C1 segment of cervical spinal cord (tissue), 14 donors: ENCODE data around the gene UGGT1.
A peak's percentile ranks its signal among the peaks of the same experiment; 100 is the strongest.

Experiments used
- DNase-seq, 14 donors: peaks; one replicate each; lab custom pipeline; 2025; lab: John Stamatoyannopoulos, UW

The UGGT1 gene

DNA sequence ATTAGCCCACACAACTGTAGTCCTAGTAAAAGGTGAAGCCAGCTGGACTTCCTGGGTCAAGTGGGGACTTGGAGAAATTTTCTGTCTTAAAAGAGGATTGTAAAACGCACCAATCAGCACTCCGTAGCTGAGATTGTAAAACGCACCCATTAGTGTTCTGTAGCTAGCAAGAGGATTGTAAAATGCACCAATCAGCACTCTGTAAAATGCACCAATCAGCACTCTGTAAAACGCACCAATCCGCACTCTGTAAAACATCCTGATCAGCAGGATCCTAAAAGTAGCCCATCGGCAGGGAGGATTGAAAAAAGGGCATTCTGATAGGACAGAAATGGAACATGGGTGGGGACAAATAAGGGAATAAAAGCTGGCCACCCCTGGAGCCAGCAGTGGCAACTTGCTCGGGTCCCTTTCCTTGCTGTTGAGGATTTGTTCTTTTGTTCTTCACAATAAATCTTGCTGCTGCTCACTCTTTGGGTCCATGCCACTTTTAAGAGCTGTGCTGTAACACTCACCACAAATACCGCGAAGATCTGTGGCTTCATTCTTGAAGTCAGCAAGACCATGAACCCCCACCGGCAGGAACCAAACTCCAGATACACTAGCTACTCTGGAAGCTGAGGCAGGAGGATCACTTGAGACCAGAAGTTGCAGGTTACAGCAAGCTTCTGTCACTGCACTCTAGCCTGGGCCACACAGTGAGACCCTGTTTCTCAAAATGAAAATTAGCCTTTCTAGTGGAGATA is 125.1 kb downstream of the UGGT1 start:
- DNase-seq: no peak

DNA sequence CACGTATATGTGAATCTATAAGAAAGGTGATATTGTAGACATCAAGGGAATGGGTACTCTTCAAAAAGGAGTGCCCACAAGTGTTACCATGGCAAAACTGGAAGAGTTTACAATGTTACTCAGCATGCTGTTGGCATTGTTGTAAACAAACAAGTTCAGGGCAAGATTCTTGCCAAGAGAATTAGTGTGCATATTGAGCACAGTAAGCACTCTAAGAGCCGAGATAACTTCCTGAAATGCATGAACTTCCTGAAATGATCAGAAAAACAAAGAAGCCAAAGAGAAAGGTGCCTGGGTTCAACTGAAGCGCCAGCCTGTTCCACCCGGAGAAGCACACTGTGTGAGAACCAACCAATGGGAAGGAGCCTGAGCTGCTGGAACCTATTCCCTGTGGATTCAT is 126.7 kb downstream of the UGGT1 start:
- DNase-seq: no peak

DNA sequence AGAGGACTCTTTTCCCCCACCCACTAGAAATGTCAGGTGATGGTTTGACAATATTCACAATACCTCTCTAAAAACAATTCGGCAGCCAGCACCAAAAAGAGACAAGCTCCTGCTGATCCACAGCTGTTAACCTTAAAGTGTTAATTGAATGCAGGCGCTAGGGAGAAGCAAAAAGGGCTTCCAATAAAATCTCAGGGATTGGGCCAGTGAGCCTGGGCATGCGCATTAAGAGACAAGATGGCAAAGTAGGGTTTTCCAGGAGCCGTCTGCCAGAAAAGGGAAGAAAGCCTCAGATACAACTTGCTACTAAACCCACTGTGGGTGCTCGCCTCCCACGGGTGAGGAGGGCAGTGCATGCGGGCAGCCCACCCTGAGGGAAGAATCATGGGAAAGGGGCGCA is 128.9 kb downstream of the UGGT1 start:
- DNase-seq: peak in 1 of 14 donors; percentile 13

DNA sequence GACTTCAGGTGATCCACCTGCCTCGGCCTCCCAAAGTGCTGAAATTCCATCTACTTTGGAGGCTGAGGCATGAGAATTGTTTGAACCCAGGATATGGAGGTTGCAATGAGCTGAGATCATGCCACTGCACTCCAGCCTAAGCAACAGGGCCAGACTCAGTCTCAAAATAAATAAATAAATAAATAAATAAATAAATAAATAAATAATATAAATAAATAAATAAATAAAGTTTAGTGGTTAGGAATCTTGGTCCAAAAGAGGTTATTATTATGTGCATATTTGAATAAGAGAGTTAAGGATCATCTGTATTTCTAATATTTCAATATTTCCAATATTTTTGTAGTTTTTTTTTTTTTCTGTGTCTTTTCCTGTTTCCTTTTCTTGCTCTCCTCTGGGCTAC is 136.9 kb downstream of the UGGT1 start:
- no peak for DNase-seq

DNA sequence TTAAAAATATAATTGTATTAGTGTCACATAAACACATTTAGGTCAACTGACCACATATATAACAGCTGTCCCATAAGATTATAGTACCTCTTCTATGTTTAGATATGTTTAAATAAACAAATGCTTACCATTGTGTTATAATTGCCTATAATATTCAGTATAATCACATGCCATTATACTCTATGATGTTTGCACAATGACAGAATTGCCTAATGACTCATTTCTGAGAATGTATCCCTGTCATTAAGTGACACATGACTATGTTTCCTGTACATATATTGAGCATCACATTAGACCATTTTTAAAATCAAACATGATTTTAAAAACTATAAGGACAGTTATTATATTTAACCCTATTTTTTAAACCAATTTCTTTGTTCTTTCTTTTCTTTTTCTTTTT is 137.9 kb downstream of the UGGT1 start:
- no peak for DNase-seq

DNA sequence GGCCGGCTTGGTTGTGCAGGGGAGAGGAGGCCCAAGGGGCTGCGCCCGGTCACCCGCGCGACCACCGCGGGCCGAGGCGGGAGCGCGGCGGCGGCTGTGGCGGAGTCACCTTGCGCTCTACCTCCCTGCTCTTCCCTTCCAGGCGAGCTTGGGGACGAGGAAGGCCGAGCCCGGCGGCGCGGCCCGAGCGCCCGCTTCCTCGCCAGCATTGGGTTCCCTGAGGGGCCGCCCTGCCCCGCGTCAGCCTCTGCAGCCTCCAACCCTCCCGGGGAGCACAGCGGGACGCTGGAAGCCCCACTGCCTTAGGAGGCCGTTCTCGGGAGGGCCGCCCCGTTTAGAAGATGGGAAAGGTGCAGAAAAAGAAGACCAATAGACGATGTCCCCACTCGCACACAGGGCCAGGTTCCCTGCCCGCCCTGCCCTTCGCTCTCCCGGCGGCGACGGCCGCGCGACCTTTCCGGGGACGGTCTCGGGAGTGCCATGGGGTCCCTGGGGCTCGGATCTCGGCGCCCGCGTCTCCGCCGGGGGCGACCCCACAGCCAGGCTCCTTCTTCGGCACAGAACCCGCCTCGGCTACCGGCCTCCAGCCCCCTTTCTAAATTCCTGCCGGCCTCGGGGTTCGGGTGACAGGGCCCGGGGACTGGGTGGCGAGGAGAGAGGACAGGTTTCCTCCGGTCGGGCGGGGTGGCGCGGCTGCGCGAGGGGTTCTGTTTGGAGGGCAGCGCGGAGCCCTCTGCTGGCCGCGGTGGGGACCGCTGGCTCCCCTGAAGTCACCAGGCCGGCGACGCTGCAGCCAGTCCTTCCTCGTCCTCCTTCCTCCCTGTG is 142.2 kb downstream of the UGGT1 start:
- peak; percentile 16 to 86 (median 75) for DNase-seq

DNA sequence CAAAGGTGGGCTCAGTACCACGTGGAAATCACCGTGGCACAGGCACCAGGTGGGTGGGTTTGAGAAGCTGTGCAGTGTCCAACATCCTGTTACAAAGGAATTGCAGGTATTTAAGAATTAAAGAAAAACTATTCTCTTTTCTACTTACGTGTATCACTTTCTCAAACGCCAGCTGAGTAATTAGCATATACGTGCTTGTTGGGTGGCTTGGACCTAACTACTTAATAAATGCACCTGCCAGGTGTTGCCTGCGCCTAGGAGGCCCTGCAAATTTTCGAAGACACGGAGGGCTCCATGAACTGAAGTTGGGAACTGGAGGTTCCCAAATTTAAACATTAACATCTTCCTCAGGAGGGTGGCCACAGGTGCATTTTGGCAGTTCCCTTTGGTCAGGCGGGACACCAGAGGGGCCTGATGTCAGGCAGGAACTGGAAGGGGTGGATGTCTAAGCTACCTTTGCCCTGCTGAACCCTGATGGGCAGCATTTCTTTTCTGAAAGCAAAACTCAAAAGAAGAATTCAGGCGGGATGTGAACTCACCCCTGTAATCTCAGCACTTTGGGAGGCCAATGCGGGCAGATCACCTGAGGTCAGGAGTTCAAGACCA is 142.9 kb downstream of the UGGT1 start:
- no peak for DNase-seq

DNA sequence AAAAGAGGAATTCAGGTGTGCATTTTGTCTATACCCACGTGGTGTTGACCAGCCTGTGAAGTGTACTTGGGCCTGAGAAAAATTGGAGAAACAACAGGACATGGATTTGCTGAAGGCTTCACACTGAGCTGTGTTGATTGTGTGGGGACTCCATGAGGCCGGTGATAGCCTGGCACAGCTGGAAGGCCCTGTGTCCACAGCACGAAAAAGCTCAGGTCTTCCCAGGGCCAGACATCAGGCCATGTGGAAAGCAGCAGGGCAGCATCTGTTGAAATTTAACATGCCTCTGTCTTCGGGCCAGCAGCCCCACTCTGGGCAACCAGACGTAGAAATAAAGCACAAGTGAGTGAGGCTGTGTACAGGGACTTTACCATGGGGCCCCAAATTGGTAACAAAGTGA is 143.6 kb downstream of the UGGT1 start:
- DNase-seq: no peak

DNA sequence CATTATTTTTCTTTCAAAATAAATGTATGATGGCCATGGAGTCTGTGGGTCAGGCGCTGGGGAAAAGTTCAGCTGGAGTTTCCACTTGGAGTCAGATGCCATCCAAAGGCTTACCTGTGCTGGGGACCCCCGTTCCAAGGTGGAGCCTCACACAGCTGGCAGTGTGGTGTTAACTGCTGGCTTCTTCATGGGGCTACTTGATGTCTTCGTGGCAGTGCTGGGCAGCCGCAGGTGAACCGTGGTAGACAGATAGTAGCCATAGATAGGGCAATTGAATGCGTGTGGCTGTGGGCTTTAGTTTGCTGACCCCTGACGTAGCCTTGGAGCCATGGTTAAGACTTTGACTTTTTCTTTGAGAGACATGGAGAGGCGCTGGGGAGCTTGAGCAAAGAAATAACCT is 144.6 kb downstream of the UGGT1 start:
- DNase-seq: no peak

DNA sequence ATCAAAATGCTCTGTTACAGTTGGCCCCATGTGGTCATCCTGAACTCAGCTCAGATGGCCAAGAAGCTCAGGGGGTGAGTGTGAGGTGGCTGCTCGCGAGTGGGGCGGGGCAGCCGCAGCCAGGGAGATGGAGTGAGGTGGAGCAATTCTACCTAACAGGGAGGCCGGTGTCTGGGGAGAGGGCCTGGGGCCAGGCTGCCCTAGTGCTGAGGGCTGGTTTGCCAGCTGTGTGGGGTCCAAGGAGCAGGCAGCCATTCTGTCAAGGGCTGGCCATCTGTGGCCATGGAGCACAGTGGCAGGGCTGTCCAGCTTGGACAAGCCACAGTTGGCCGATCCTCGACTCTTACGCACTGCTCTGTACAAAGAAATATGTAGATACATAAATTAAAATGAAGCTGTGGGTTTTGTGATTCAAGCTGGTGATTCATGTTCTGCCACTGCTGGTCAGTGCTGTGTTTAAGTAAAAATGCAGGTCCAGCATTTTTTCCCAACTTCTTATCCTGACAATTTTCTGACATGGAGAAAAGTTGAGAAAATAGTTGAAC is 145.6 kb downstream of the UGGT1 start:
- peak in 1 of 14 donors; percentile 21 for DNase-seq

DNA sequence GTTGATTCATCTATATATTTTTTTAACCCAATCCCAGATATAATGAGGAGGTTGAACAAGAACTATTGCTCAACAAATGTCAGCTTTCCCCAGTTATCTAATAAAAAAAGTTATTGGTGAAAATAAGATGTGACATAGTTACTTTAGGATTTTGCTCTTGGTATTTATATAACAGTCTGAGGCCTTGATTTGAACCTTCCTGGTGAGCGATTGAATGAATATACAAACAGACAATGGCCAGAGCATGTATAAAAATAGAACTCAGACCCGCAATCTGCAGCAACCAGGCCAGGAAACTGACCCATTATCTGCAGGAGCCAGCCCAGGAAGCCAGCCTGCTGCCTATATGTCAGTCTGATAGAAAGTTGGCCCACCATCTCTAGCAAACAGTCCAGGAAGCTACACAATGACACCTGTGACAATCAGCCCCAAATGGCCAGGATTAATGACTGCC is 146.1 kb downstream of the UGGT1 start:
- DNase-seq: peak in 1 of 14 donors; percentile 78

DNA sequence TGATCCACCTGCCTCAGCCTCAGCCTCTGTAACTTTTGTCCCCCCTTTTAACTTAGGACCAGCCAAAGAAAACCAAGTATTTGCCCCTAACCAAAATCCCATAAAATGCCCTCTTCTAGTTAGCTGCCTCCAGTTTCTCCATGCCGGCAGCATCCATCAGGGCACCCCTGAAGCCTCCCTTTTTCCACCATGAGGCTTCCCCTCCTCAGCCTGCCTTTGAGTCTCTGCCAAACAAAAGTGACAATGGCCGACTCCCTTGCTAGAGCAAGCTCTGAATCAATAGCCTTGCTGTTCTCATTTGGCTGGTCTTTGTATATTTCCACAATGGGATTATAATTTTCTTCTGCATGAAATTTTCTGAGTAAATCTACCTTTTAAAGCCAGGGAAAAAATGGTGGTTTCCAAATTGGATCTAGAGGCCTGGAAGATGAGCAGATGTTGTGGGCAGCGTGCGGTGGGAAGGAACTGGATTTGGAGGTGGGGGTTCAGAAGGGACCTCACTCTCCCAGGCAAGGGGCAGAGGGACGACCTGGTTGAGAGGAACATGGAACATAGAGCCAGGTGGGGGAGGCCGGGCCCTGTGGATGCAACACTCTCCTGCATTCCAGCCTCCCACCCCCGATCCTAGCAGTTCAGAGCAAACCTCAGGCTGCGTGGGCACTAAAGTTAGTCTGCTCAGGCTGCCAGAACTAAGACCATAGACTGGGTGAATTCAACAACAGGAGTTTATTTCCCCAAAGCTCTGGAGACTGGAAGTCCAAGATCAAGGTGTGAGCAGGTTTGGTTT is 147.1 kb downstream of the UGGT1 start:
- DNase-seq: peak in 7 of 14 donors; percentile 18 to 60 (median 30)

DNA sequence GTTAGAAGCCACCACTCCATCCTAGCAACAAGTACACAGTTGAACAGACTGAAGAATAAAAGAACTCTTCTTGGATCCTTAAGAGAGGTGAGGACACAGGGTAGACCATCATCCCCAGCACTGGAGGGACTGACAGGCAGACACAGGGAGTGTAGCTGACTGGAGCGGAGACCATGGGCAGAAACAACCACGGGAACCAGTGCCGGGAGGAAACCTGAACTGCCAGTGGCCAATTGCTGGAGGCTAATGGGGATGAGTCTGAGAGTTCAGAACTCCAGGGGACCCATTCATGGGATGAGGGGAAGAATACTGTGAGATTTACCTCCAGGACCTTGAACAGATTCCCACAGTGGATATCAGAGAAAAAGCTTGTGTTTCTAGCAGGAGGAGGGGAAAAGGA is 150.9 kb downstream of the UGGT1 start:
- no peak for DNase-seq
